Skeletal muscle tissue (tissue), 4 donors: ENCODE results near the gene NCK1. TPM values are rescaled to one million over a fixed set of nuclear protein-coding genes. Genes with fewer than 3 reads are reported as not detected.
"Not testable (repeated sequence)": the region's sequence is repeated elsewhere in the genome, so short reads cannot be mapped to it uniquely, and the experiment has no call there.

Experiments
- H3K27ac ChIP-seq: one replicate; pipeline ENCODE4 v1.7.0; 2013; ENCODE audit warnings: mild to moderate bottlenecking, low read depth, low read length, inconsistent platforms
- H3K27me3 ChIP-seq, 3 donors: one replicate each; pipeline ENCODE4 v1.7.0; 2013; ENCODE audit warnings: low read length in 3 of 3; ENCODE audit not compliant: control insufficient read depth in 3 of 3, insufficient read depth in 3 of 3
- H3K36me3 ChIP-seq, 3 donors: one replicate each; pipeline ENCODE4 v1.7.0; 2013; ENCODE audit warnings: low read length in 3 of 3; ENCODE audit not compliant: control insufficient read depth in 3 of 3, insufficient read depth in 3 of 3
- H3K4me1 ChIP-seq, 3 donors: one replicate each; pipeline ENCODE4 v1.7.0; 2013; ENCODE audit warnings: low read length in 3 of 3, mild to moderate bottlenecking in 3 of 3; ENCODE audit not compliant: control insufficient read depth in 3 of 3, insufficient read depth in 3 of 3
- H3K4me3 ChIP-seq, 3 donors: one replicate each; pipeline ENCODE4 v1.7.0; 2013; ENCODE audit warnings: low read length in 3 of 3
- H3K9ac ChIP-seq, 3 donors: one replicate each; pipeline ENCODE4 v1.7.0; 2013; ENCODE audit warnings: low read length in 3 of 3, mild to moderate bottlenecking in 3 of 3, moderate library complexity in 2 of 3, low read depth in 1 of 3
- H3K9me3 ChIP-seq, 3 donors: one replicate each; pipeline ENCODE4 v1.7.0; 2013; ENCODE audit warnings: low read length in 3 of 3; ENCODE audit not compliant: control insufficient read depth in 3 of 3
- total RNA-seq: library from RNA; depleted of rRNA; stranded (reverse); fragments of >200 nt; gene quantifications from one replicate; pipeline ENCODE4 v1.2.3, GENCODE V29; 2014
- donor health status: Osteomylitis.

The NCK1 gene
- total RNA-seq, 1 donor from 2014 or later = 36.5 TPM

GRCh38 chr3:136858381-136858780 is 3.6 kb upstream of the NCK1 start:
- Histone ChIP-seq H3K36me3 (peaks cover 0 to 3% (median 0%) of the 10 kb centered on the region in 3 donors), H3K4me1 (peaks cover 5 to 16% (median 10%) of the 10 kb centered on the region in 3 donors), H3K27me3 (no peaks in the 10 kb centered on the region), H3K27ac (peak overlapping the region; percentile 17), H3K4me3 (no peak overlapping the region), H3K9me3 (no peaks in the 10 kb centered on the region), H3K9ac (no peak overlapping the region)

- H3K9me3 ChIP-seq = no peaks in the 10 kb centered on the region
- peaks cover 5 to 16% (median 13%) of the 10 kb centered on the region in 3 donors for H3K4me1 ChIP-seq
- no peaks in the 10 kb centered on the region for H3K36me3 ChIP-seq
- H3K9ac ChIP-seq = no peak overlapping the region
- peak overlapping the region; percentile 91 for H3K27ac ChIP-seq
- peak overlapping the region; percentile 84 to 97 (median 90) for H3K4me3 ChIP-seq
- no peaks in the 10 kb centered on the region for H3K27me3 ChIP-seq
These were observed 1.5 kb upstream of the NCK1 start for GRCh38 chr3:136860541-136860940.

- H3K36me3 ChIP-seq = no peaks in the 10 kb centered on the region
- no peaks in the 10 kb centered on the region for H3K9me3 ChIP-seq
- H3K4me1 ChIP-seq = peaks cover 11 to 16% (median 15%) of the 10 kb centered on the region in 3 donors
- peak overlapping the region; percentile 89 to 94 (median 92) for H3K9ac ChIP-seq
- no peaks in the 10 kb centered on the region for H3K27me3 ChIP-seq
- peak overlapping the region; percentile 91 for H3K27ac ChIP-seq
- H3K4me3 ChIP-seq = peak overlapping the region; percentile 84 to 97 (median 91)
These were observed 762 bp downstream of the NCK1 start for GRCh38 chr3:136862617-136863322.

GRCh38 chr3:136869282-136869681 is 7.3 kb downstream of the NCK1 start:
- no peak overlapping the region for H3K9ac ChIP-seq

DNA sequence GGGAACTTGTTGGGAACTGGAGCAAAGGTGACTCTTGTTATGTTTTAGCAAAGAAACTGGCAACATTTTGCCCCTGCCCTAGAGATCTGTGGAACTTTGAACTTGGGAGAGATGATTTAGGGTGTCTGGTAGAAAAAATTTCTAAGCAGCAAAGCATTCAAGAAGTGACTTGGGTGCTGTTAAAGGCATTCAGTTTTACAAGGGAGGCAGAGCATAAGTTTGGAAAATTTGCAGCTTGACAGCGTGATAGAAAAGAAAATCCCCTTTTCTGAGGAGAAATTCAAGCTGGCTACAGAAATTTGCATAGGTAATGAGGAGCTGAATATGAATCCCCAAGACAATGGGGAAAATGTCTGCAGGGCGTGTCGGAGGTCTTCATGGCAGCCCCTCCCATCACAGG is 10.2 kb downstream of the NCK1 start:
- H3K27me3 ChIP-seq, H3K36me3 ChIP-seq, H3K9ac ChIP-seq: not testable (repeated sequence)

More at GRCh38 chr3:136869282-136869681, 7.3 kb downstream of the NCK1 start:
- peaks cover 0 to 6% (median 4%) of the 10 kb centered on the region in 3 donors for H3K4me1 ChIP-seq
- H3K4me3 ChIP-seq = no peak overlapping the region
- no peaks in the 10 kb centered on the region for H3K27me3 ChIP-seq
- H3K9me3 ChIP-seq = no peaks in the 10 kb centered on the region
- peaks cover 2 to 5% (median 3%) of the 10 kb centered on the region in 3 donors for H3K36me3 ChIP-seq
- H3K27ac ChIP-seq = no peak overlapping the region

GRCh38 chr3:136879510-136879909 is 17.5 kb downstream of the NCK1 start:
- H3K4me1 ChIP-seq = not testable (repeated sequence)

More for the DNA sequence above, 10.2 kb downstream of the NCK1 start:
- not testable (repeated sequence) for H3K4me3 ChIP-seq, H3K4me1 ChIP-seq, H3K9me3 ChIP-seq, H3K27ac ChIP-seq

DNA sequence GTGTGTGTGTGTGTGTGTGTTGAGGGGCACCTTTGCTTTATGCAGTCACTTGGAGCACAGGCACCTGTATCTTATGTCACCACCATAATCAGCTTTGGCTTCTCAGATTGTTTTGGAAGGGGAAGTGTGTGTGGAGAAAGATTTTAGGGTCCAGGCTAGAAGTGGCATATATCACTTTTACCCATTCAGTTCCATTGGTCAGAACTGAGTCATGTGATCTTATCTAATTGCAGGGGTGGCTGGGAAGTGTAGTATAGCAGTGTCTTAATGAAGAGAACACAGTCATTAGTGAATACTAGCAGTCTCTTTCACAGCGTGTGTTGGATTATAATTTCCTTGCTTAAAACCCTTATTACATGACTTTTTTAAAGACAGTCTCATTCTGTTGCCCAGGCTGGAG is 20.6 kb downstream of the NCK1 start:
- peaks cover 0 to 7% (median 2%) of the 10 kb centered on the region in 3 donors for H3K4me1 ChIP-seq
- H3K4me3 ChIP-seq = no peak overlapping the region

More at GRCh38 chr3:136879510-136879909, 17.5 kb downstream of the NCK1 start:
- H3K9me3 ChIP-seq, H3K27me3 ChIP-seq, H3K4me3 ChIP-seq, H3K36me3 ChIP-seq, H3K27ac ChIP-seq, H3K9ac ChIP-seq: not testable (repeated sequence)

DNA sequence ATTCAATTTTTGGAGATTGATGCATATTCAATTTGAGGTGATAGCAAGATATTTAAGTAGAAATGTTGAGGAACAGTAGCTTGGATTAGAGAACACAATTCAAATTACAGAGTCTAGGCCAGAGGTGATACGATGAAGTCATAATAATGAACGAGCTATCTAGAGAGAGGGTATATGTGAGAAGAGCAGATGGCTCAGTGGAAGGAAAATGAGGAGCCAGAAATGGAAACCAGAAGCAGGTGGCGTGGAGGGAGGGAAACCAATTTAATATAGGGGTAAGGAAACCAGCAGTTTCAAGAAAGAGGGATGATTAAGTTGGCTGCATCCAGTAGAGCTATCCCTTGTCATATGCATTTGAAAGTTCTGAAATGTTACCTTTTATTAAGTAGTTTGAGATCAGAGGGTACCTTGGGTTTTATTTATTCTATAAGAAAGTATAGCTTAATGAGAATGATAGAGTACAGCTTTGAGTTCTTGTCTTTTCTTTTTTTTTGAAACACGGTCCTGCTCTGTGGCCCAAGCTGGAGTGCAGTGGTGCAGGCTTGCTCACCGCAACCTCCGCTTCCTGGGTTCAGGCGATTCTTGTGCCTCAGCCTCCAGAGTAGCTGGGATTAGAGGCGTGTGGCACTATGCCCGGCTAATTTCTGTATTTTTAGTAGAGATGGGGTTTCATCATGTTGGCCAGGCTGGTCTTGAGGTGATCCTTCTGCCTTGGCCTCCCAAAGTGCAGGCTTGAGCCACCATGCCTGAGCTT is 22.1 kb downstream of the NCK1 start:
- Histone ChIP-seq H3K4me3 (no peak overlapping the region), H3K27ac (no peak overlapping the region), H3K27me3 (no peaks in the 10 kb centered on the region), H3K36me3 (no peaks in the 10 kb centered on the region), H3K9me3 (no peaks in the 10 kb centered on the region), H3K9ac (no peak overlapping the region), H3K4me1 (peaks cover 0 to 7% (median 2%) of the 10 kb centered on the region in 3 donors)

More for the DNA sequence above, 20.6 kb downstream of the NCK1 start:
- Histone ChIP-seq H3K27me3 (no peaks in the 10 kb centered on the region), H3K9me3 (no peaks in the 10 kb centered on the region), H3K9ac (no peak overlapping the region), H3K36me3 (no peaks in the 10 kb centered on the region), H3K27ac (no peak overlapping the region)

DNA sequence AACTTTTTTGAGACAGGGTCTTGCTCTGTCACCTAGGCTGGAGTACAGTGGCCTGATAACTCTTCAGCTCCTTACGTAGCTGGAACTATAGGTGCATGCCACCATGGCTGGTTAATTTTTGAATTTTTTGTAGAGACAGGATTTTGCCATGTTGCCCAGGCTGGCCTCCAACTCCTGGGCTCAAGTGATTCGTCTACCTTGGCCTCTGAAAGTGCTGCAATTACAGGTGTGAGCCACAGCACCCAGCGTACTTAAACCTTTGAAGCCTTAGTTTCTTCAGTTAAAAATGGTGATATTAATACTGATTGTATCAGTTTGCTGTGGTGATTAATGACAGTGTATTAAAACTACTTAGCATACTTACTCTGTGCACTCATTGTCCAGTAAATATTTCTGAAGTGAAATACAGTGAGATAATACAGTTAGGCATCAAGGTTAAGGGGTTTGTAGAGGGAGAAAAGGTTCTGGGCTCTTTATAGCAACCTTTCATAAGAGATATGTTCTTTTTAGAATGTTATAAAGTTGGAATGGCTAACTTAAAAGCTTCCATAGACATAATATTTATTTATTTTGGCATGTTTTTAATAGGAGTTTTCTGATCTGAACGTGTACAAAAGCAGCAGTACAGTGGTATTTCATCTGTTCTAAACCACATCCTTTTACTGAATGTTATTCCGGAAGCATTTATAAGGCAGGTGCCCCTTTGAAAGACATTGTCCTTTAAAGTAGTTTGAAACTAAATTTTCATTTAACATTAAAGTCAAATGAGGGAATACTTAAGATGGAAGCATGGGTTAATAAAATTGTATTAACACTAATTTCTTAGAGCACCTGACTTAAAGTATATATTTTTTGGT is 23.6 kb downstream of the NCK1 start:
- no peaks in the 10 kb centered on the region for H3K9me3 ChIP-seq
- H3K27me3 ChIP-seq = no peaks in the 10 kb centered on the region
- no peak overlapping the region for H3K27ac ChIP-seq
- H3K4me3 ChIP-seq = peak overlapping the region in 1 of 3 donors; percentile 9
- peaks cover 0 to 7% (median 2%) of the 10 kb centered on the region in 3 donors for H3K4me1 ChIP-seq
- H3K36me3 ChIP-seq = no peaks in the 10 kb centered on the region
- no peak overlapping the region for H3K9ac ChIP-seq
